KOPT-K1 (cell line): Measurements from ENCODE around the gene INPP5F.
"Not testable (repeated sequence)": the region's sequence is repeated elsewhere in the genome, so short reads cannot be mapped to it uniquely, and the experiment has no call there.

ENCODE experiments used
- H3K27ac ChIP-seq: fragments of 200-600 bp; sonication (generic); 2 replicates; pipeline ENCODE4 v1.5.1; 2016; ENCODE audit warnings: antibody characterized with exemption, mild to moderate bottlenecking, low read depth, low read length; ENCODE audit not compliant: poor library complexity, severe bottlenecking
- H3K36me3 ChIP-seq: fragments of 200-600 bp; sonication (generic); 2 replicates; pipeline ENCODE4 v1.5.1; 2017; ENCODE audit warnings: antibody characterized with exemption, mild to moderate bottlenecking, low read length, moderate library complexity; ENCODE audit not compliant: insufficient read depth
- H3K9me3 ChIP-seq: fragments of 200-600 bp; sonication (generic); 2 replicates; pipeline ENCODE4 v1.5.1; 2017; ENCODE audit warnings: antibody characterized with exemption, low read length, mild to moderate bottlenecking; ENCODE audit not compliant: insufficient read depth, poor library complexity, severe bottlenecking

Gene INPP5F

GRCh38 chr10:119700321-119700954 is 25.4 kb upstream of the INPP5F start:
- no peak overlapping the region for H3K27ac ChIP-seq
- H3K9me3 ChIP-seq, result no peaks in the 10 kb centered on the region
- no peaks in the 10 kb centered on the region for H3K36me3 ChIP-seq

GRCh38 chr10:119701861-119702260 is 24.0 kb upstream of the INPP5F start:
- no peaks in the 10 kb centered on the region for H3K36me3 ChIP-seq
- H3K9me3 ChIP-seq, result peaks cover 7% of the 10 kb centered on the region
- no peak overlapping the region for H3K27ac ChIP-seq

- Histone ChIP-seq H3K36me3 (no peaks in the 10 kb centered on the region), H3K27ac (no peak overlapping the region), H3K9me3 (peaks cover 13% of the 10 kb centered on the region)
Measured at GRCh38 chr10:119702583-119702982, 23.3 kb upstream of the INPP5F start.

- no peaks in the 10 kb centered on the region for H3K36me3 ChIP-seq
- peaks cover 16% of the 10 kb centered on the region for H3K9me3 ChIP-seq
- no peak overlapping the region for H3K27ac ChIP-seq
Measured at GRCh38 chr10:119703903-119704508, 21.8 kb upstream of the INPP5F start.

GRCh38 chr10:119705434-119705831 is 20.4 kb upstream of the INPP5F start:
- H3K36me3 ChIP-seq, result no peaks in the 10 kb centered on the region
- no peak overlapping the region for H3K27ac ChIP-seq
- H3K9me3 ChIP-seq, result peaks cover 16% of the 10 kb centered on the region

GRCh38 chr10:119706521-119707278 is 19.1 kb upstream of the INPP5F start:
- Histone ChIP-seq H3K9me3 (peaks cover 27% of the 10 kb centered on the region), H3K36me3 (no peaks in the 10 kb centered on the region), H3K27ac (no peak overlapping the region)

- H3K27ac ChIP-seq, H3K36me3 ChIP-seq: not testable (repeated sequence)
- H3K9me3 ChIP-seq, result peaks cover 27% of the 10 kb centered on the region
Measured at GRCh38 chr10:119707331-119707730, 18.5 kb upstream of the INPP5F start.

GRCh38 chr10:119710935-119711334 is 14.9 kb upstream of the INPP5F start:
- H3K36me3 ChIP-seq, H3K27ac ChIP-seq: not testable (repeated sequence)
- H3K9me3 ChIP-seq, result peaks cover 27% of the 10 kb centered on the region

GRCh38 chr10:119713744-119714483 is 11.9 kb upstream of the INPP5F start:
- no peaks in the 10 kb centered on the region for H3K36me3 ChIP-seq
- peaks cover 11% of the 10 kb centered on the region for H3K9me3 ChIP-seq
- no peak overlapping the region for H3K27ac ChIP-seq

- H3K9me3 ChIP-seq, result peaks cover 11% of the 10 kb centered on the region
- no peaks in the 10 kb centered on the region for H3K36me3 ChIP-seq
- no peak overlapping the region for H3K27ac ChIP-seq
Measured at GRCh38 chr10:119714484-119714816, 11.4 kb upstream of the INPP5F start.

GRCh38 chr10:119715628-119716505 is 10.0 kb upstream of the INPP5F start:
- Histone ChIP-seq H3K36me3 (no peaks in the 10 kb centered on the region), H3K9me3 (peaks cover 7% of the 10 kb centered on the region), H3K27ac (no peak overlapping the region)

GRCh38 chr10:119723161-119723560 is 2.7 kb upstream of the INPP5F start:
- H3K36me3 ChIP-seq, result no peaks in the 10 kb centered on the region
- H3K9me3 ChIP-seq, result no peaks in the 10 kb centered on the region
- H3K27ac ChIP-seq, result no peak overlapping the region

GRCh38 chr10:119723624-119724023 is 2.2 kb upstream of the INPP5F start:
- H3K36me3 ChIP-seq, result no peaks in the 10 kb centered on the region
- H3K27ac ChIP-seq, result no peak overlapping the region

GRCh38 chr10:119724593-119725516 is 995 bp upstream of the INPP5F start:
- Histone ChIP-seq H3K36me3 (no peaks in the 10 kb centered on the region), H3K27ac (peak overlapping the region; percentile 64), H3K9me3 (no peaks in the 10 kb centered on the region)

More at GRCh38 chr10:119723624-119724023, 2.2 kb upstream of the INPP5F start:
- H3K9me3 ChIP-seq, result no peaks in the 10 kb centered on the region
